Stimulated activated naive CD4-positive, alpha-beta T cell (primary cell): ENCODE data around the gene CUL3.
A peak's percentile ranks its signal among the peaks of the same experiment; 100 is the strongest.

Source experiments
- DNase-seq, 6 experiments: peaks; one replicate each; lab custom pipeline; 2025; lab: John Stamatoyannopoulos, UW

CUL3 gene

GRCh38 chr2:224472137-224472536 is 113.0 kb downstream of the CUL3 start:
- no peak for DNase-seq

- no peak for DNase-seq
Measured at GRCh38 chr2:224469374-224469964, 115.7 kb downstream of the CUL3 start.

GRCh38 chr2:224466304-224466895 is 118.8 kb downstream of the CUL3 start:
- no peak for DNase-seq

DNA sequence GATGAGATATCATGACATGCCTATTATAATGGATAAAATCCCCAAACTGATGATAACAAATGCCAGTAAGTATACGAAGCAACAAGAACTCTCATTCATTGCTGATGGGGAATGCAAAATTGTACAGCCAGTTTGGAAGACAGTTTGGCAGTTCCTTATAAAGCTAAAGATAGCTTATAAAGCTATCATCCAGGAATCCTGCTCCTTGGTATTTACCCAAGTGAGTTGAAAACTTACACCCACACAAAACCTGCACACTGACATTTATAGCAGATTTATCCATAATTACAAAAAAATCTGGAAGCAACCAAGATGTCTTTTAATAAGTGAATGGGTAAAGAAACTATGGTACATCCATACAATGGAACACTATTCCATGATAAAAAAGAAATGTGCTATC is 123.8 kb downstream of the CUL3 start:
- no peak for DNase-seq

GRCh38 chr2:224457408-224458096 is 127.6 kb downstream of the CUL3 start:
- no peak for DNase-seq

DNA sequence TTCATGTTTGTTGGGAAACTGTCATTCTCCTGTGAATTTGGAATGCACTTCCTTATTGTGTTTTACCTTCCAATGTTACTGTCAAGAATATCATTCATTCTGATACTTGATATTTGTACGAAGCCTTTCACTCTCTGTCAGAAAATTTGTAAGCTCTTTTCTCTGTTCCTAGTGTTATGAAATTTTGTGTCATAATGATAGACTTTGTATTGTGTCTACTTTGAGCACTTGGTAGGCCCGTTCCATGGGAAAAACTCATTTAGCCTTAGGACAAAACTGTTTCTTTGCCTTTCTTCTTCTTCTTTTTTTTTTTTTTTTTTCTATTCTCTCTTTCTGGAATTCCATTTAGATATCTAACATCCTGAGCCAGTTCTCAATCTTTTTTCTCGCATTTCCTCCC is 131.3 kb downstream of the CUL3 start:
- no peak for DNase-seq

DNA sequence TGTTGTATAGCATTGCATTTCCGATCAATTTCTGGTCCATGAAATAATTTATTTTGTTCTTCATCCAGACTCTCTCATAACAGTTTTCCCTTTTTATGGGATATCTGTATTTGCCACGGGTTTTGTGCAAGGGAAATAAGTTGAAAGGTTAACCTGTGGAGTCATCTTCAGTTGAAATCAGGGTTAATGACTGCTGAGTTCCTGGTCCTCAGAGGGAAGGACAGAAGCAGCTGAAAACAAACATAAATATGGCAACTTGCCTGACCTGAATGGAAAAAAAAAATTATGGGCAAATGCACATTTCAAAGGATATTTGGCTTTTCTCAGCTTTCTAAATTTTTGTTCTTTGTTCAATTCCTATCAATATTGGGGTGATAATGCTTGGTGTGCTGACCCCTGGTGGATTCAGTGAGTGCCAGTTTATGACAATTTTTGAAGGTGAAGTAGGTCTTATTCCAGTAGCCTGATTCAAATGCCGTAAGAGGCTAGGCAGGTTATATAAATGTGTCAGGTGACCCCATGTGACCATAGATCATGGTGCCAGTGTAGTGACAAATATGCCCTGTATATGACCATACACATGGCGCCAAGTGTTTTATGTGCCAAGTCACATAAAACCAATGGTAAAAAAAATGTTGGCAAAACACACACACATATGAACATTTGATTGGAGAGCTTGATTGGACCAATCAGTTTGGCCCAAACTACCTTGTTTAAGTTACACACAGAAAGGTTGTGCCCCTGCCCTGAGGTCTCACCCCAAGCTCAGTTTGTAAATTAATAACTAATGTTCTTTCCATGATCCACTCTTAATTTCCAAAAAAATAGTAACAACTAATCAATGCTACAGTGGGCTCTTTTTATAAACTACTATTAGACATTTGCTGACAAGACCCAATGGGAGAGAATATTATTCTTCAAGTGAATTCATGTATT is 135.7 kb downstream of the CUL3 start:
- DNase-seq: peak in 1 of 6 experiments; percentile 4

- DNase-seq: no peak
Measured at GRCh38 chr2:224448236-224448635, 136.9 kb downstream of the CUL3 start.

DNA sequence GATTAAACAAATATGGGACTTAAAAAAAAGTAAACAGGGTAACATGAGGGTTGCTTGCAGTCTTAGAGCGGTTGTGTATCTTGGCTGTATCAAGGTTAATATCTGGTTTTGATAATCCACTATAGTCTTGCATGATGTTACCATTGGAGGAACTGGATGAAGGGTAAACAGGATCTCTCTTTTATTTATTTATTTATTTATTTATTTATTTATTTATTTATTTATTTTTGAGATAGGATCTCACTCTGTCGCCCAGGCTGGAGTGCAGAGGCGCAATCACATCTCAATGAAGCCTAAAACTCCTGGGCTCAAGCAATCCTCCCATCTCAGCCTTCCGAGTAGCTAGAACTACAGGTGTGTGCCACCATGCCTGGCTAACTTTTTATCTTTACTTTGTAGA is 140.4 kb downstream of the CUL3 start:
- no peak for DNase-seq

DNA sequence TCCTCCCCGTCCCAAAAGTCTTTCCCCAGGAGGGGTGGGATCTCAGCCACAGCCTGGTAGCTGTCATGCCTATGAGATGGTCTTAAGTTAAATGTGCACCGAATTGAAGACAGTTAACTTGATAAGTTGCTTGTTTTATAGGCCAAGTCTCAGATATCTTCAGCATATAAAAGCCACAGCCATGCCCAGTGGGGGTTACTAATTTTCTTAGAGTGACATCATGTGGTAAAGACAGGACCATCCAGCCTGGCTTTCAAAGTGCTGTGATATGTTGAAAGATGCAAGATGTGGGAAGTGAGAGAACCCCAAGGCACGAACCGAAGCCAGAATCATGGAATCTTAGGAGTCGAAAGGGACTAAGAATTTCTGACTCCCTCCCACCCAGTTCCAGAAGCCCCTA is 141.1 kb downstream of the CUL3 start:
- no peak for DNase-seq

- DNase-seq: no peak
Measured at GRCh38 chr2:224442071-224442967, 142.8 kb downstream of the CUL3 start.

- no peak for DNase-seq
Measured at GRCh38 chr2:224440988-224441387, 144.2 kb downstream of the CUL3 start.

GRCh38 chr2:224438726-224439125 is 146.4 kb downstream of the CUL3 start:
- DNase-seq: no peak

- DNase-seq: no peak
Measured at GRCh38 chr2:224436634-224437033, 148.5 kb downstream of the CUL3 start.

- DNase-seq: no peak
Measured at GRCh38 chr2:224434618-224435017, 150.5 kb downstream of the CUL3 start.

DNA sequence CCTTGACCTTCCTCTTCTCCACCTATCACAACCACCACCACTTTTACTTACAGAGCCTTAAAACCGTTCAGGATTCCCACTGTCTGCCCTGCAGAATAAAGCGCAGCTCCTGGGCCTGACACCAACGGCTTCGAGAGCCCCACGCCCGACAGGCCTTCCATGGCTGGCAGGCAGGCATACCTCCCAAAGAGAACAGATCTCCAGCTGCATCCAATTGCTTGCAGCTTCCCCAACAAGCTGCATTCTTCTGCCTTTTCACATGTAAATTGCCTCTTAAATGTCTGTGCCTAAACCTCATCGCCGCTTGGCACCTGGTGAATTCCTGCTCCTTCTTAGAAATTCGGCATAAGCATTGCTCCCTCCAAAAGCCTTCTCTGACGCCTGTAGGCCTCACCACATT is 151.7 kb downstream of the CUL3 start:
- DNase-seq: no peak

GRCh38 chr2:224432003-224432579 is 153.1 kb downstream of the CUL3 start:
- DNase-seq: no peak

DNA sequence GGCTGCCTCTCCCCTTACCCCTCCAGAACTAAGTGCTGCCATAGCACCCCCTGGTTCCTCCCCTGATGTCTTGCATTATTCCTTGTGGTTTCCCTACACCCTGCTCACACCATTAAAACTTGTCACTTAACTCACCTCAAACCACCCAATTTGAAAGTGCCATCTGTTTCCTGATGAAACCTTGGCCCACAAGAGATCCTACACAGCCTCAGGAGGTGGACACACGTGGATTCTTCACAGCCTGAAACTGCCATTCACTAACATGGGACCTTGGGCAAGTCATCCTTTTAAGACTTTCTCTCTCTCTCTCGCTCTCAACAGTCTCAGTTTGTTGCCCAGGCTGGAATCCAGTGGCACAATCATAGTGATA is 155.7 kb downstream of the CUL3 start:
- no peak for DNase-seq

GRCh38 chr2:224428787-224429440 is 156.2 kb downstream of the CUL3 start:
- no peak for DNase-seq

DNA sequence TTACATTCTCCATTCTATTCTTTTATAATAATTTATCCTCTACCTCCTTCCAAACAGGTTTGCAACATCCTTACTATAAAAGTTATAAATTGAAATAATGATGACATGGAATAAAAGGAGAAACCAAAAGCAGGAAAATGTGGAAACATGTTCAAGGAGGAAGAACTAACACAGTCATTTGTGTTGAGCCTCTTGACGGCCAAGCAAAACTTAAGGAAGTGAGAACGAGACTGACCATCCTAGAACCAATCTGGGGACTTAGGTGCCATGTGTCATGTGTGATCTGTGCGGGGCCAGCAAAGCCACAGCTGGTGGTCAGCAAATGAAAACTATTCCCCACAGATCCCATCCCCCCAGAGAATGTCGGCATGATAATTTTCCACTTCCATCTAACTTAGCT is 157.7 kb downstream of the CUL3 start:
- no peak for DNase-seq

DNA sequence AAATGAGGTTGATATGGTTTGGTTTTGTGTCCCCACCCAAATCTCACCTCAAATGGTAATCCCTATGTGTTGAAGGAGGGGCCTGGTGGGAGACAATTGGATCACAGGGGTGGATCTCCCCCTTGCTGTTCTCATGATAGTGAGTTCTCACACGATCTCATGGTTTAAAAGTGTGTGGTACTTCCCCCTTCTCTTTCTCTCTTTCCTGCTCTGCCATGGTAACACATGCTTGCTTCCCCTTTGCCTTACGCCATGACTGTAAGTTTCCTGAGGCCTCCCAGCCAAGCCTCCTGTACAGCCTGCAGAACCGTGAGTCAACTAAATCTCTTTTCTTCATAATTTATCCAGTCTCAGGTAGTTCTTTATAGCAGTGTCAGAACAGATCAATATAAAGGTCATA is 158.5 kb downstream of the CUL3 start:
- no peak for DNase-seq
